DND-41 (cell line): Measurements from ENCODE around the gene TMEM9B.

Source experiments
- ATAC-seq: fragments of 200-7000 bp; cut with Tn5 transposase; 3 replicates; pipeline ENCODE4 v1.9.1; 2021; ENCODE audit warnings: low read depth; ENCODE audit not compliant: insufficient read depth
- DNase-seq: peaks from one replicate; pipeline ENCODE4 v3.0.0-alpha.2; 2020
- H2AFZ ChIP-seq: 2 replicates; pipeline ENCODE4 v1.6.0; 2012; ENCODE audit warnings: low read depth, low read length
- H3K27ac ChIP-seq: 2 replicates; pipeline ENCODE4 v1.5.1; 2012; ENCODE audit warnings: low read length, inconsistent platforms
- H3K27me3 ChIP-seq: fragments of 200-600 bp; sonication (generic); 2 replicates; pipeline ENCODE4 v1.6.0; 2012; ENCODE audit warnings: low read length, mild to moderate bottlenecking, inconsistent platforms; ENCODE audit not compliant: insufficient read depth, poor library complexity
- H3K36me3 ChIP-seq: 2 replicates; pipeline ENCODE4 v1.5.1; 2012; ENCODE audit warnings: low read length, inconsistent platforms; ENCODE audit not compliant: insufficient read depth
- H3K4me1 ChIP-seq: 2 replicates; pipeline ENCODE4 v1.5.1; 2012; ENCODE audit warnings: mild to moderate bottlenecking, low read length; ENCODE audit not compliant: insufficient read depth
- H3K4me2 ChIP-seq: 2 replicates; pipeline ENCODE4 v1.6.0; 2012; ENCODE audit warnings: mild to moderate bottlenecking, moderate library complexity, low read length, inconsistent platforms; ENCODE audit not compliant: insufficient read depth
- H3K4me3 ChIP-seq, 2 experiments: fragments of 200-600 bp in 1 of 2; shearing (Covaris generic) in 1 of 2; 2 replicates each; pipeline ENCODE4 v1.5.1; 2012 to 2016; ENCODE audit warnings: inconsistent platforms in 2 of 2, low read length in 2 of 2, mild to moderate bottlenecking in 2 of 2, low read depth in 1 of 2, moderate library complexity in 1 of 2
- H3K79me2 ChIP-seq: 2 replicates; pipeline ENCODE4 v1.6.0; 2012; ENCODE audit warnings: low read length, inconsistent platforms; ENCODE audit not compliant: insufficient read depth
- H3K9ac ChIP-seq: 2 replicates; pipeline ENCODE4 v1.6.0; 2012; ENCODE audit warnings: low read depth, mild to moderate bottlenecking, inconsistent platforms, low read length, moderate library complexity
- H3K9me3 ChIP-seq: 2 replicates; pipeline ENCODE4 v1.5.1; 2012; ENCODE audit warnings: low read length, moderate library complexity, mild to moderate bottlenecking, inconsistent platforms; ENCODE audit not compliant: insufficient read depth, severe bottlenecking
- H4K20me1 ChIP-seq: 2 replicates; pipeline ENCODE4 v1.6.0; 2012; ENCODE audit warnings: low read length; ENCODE audit not compliant: insufficient read depth
- CTCF ChIP-seq: IDR thresholded peaks from 2 replicates; pipeline ENCODE4 v1.5.1; 2012; ENCODE audit warnings: borderline replicate concordance, low read length, moderate library complexity, mild to moderate bottlenecking; ENCODE audit not compliant: poor library complexity, severe bottlenecking; ENCODE audit errors: extremely low read depth
- EZH2 ChIP-seq: IDR thresholded peaks from 3 replicates; pipeline ENCODE4 v1.6.1; 2012; ENCODE audit warnings: borderline replicate concordance, low read depth, mild to moderate bottlenecking, moderate library complexity, low read length, inconsistent platforms; ENCODE audit not compliant: severe bottlenecking

TMEM9B gene

DNA sequence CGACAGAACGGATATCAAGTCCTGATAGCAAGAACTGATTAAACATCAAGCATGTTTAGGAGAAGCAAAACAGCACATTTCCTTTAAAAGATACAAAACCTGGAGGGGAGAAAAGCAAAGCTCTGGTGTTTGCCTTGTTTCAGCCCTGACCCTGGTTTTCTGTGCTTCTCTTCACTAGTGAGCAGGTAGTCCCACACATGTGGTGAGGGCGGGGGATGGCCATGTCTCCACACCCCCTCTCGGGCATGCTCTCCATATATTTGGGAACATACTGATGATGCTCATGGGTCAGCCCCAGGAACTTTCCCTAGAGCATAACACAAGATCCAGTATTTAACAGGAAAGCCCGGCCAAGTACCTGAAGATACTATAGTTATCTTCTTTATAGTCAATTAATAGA lies 41.6 kb downstream of the TMEM9B start:
- H3K27ac ChIP-seq: no peak overlapping the region
- H3K9ac ChIP-seq: no peak overlapping the region
- H2AFZ ChIP-seq: no peak overlapping the region
- H3K27me3 ChIP-seq: no peaks in the 10 kb centered on the region
- H3K9me3 ChIP-seq: no peaks in the 10 kb centered on the region
- no peak overlapping the region for H3K4me2 ChIP-seq
- H4K20me1 ChIP-seq: no peaks in the 10 kb centered on the region
- ATAC-seq (no peak), DNase-seq (no peak)
- no peak overlapping the region for H3K4me3 ChIP-seq
- no peaks in the 10 kb centered on the region for H3K4me1 ChIP-seq
- no peak for TF ChIP-seq EZH2
- TF ChIP-seq CTCF: no peak
- peaks cover 64% of the 10 kb centered on the region for H3K36me3 ChIP-seq
- no peaks in the 10 kb centered on the region for H3K79me2 ChIP-seq

- H3K79me2 ChIP-seq: peaks cover 25% of the 10 kb centered on the region
- ATAC-seq (no peak), DNase-seq (no peak)
- no peak overlapping the region for H3K27ac ChIP-seq
- peaks cover 27% of the 10 kb centered on the region for H3K4me1 ChIP-seq
- no peak overlapping the region for H2AFZ ChIP-seq
- H3K9ac ChIP-seq: no peak overlapping the region
- no peak overlapping the region for H3K4me2 ChIP-seq
- peaks cover 4% of the 10 kb centered on the region; the same call in 1 of the 2 replicates for H4K20me1 ChIP-seq
- H3K36me3 ChIP-seq: peaks cover 78% of the 10 kb centered on the region
- no peaks in the 10 kb centered on the region for H3K9me3 ChIP-seq
- no peak overlapping the region for H3K4me3 ChIP-seq
- no peak for TF ChIP-seq CTCF
- no peak for TF ChIP-seq EZH2
- no peaks in the 10 kb centered on the region for H3K27me3 ChIP-seq
Observed at GRCh38 chr11:8917157-8917825, 47.0 kb downstream of the TMEM9B start.

DNA sequence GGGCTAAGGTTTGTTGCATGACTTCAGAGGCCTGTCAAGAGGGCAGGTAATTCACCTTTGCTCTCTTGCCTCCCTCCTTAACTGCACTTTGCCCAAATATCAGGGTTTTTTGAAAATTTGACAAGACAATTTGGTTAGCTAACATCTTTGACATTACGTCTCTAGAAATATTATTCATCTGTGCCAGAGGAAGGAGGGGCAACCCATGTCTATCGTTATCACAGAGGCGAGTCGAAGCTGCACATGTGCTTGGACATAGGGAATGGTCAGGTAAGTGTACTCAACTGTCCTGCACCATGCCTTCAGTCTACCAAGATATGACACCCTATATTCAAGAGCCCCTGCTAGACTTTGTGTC lies 49.6 kb downstream of the TMEM9B start:
- Histone ChIP-seq H3K9ac (no peak overlapping the region), H2AFZ (no peak overlapping the region), H4K20me1 (peaks cover 4% of the 10 kb centered on the region; the same call in 1 of the 2 replicates), H3K4me1 (peaks cover 40% of the 10 kb centered on the region), H3K9me3 (no peaks in the 10 kb centered on the region), H3K27ac (no peak overlapping the region), H3K36me3 (peaks cover 56% of the 10 kb centered on the region), H3K4me2 (peak overlapping the region; percentile 51), H3K79me2 (peaks cover 36% of the 10 kb centered on the region), H3K4me3 (no peak overlapping the region), H3K27me3 (no peaks in the 10 kb centered on the region)
- ATAC-seq: no peak
- DNase-seq: no peak
- no peak for TF ChIP-seq EZH2
- no peak for TF ChIP-seq CTCF
